Stimulated activated naive CD8-positive, alpha-beta T cell treated with anti-CD3 and anti-CD28 coated beads, Interleukin-15, amount 100 ng/mL, for 72 hours (primary cell): ENCODE measurements around the gene UMAD1.
"Not testable (repeated sequence)": the region's sequence is repeated elsewhere in the genome, so short reads cannot be mapped to it uniquely, and the experiment has no call there.

Source experiments
- ATAC-seq: fragments of 150-1000 bp; cut with Tn5 transposase; 2 replicates; pipeline ENCODE4 v1.10.0; 2021; ENCODE audit warnings: mild to moderate bottlenecking, moderate library complexity
- DNase-seq, 2 donors: peaks; one replicate each; pipeline ENCODE4 v3.0.0; 2021 to 2022
- H3K27ac Mint-ChIP-seq, 2 donors: one replicate each; pipeline ENCODE4 v1.8.0; 2022; ENCODE audit warnings: mild to moderate bottlenecking in 2 of 2, mixed read lengths in 2 of 2, moderate library complexity in 2 of 2
- H3K27me3 Mint-ChIP-seq: one replicate; pipeline ENCODE4 v1.8.0; 2022; ENCODE audit warnings: mixed read lengths
- H3K4me1 Mint-ChIP-seq: one replicate; pipeline ENCODE4 v1.8.0; 2022; ENCODE audit warnings: mild to moderate bottlenecking, mixed read lengths
- H3K4me3 Mint-ChIP-seq, 2 donors: one replicate each; pipeline ENCODE4 v1.8.0; 2022; ENCODE audit warnings: mild to moderate bottlenecking in 2 of 2, mixed read lengths in 2 of 2, moderate library complexity in 1 of 2
- H3K9me3 Mint-ChIP-seq, 2 donors: one replicate each; pipeline ENCODE4 v1.8.0; 2022; ENCODE audit warnings: mixed read lengths in 2 of 2

The UMAD1 gene

GRCh38 chr7:7639847-7640220 is 718 bp upstream of the UMAD1 start:
- ATAC-seq: peak; percentile 55
- peak overlapping the region; percentile 96 to 100 for H3K27ac Mint-ChIP-seq
- DNase-seq: peak in 1 of 2 donors; percentile 67
- no peaks in the 10 kb centered on the region for H3K27me3 Mint-ChIP-seq
- H3K9me3 Mint-ChIP-seq: no peaks in the 10 kb centered on the region
- H3K4me1 Mint-ChIP-seq: peaks cover 49% of the 10 kb centered on the region
- peak overlapping the region; percentile 93 to 97 for H3K4me3 Mint-ChIP-seq

GRCh38 chr7:7641129-7641663 is 644 bp downstream of the UMAD1 start:
- Mint-ChIP-seq H3K4me3 (peak overlapping the region; percentile 93 to 97), H3K4me1 (peaks cover 56% of the 10 kb centered on the region), H3K27me3 (no peaks in the 10 kb centered on the region), H3K9me3 (peaks cover 0 to 6% of the 10 kb centered on the region in 2 donors), H3K27ac (peak overlapping the region; percentile 96 to 100)
- DNase-seq: no peak
- ATAC-seq: peak; percentile 25

GRCh38 chr7:7642081-7642480 is 1.5 kb downstream of the UMAD1 start:
- H3K4me1 Mint-ChIP-seq: peaks cover 63% of the 10 kb centered on the region
- H3K27me3 Mint-ChIP-seq: no peaks in the 10 kb centered on the region
- no peak for ATAC-seq
- H3K9me3 Mint-ChIP-seq: peaks cover 0 to 6% of the 10 kb centered on the region in 2 donors
- H3K27ac Mint-ChIP-seq: no peak overlapping the region
- DNase-seq: no peak
- H3K4me3 Mint-ChIP-seq: peak overlapping the region; percentile 93 to 97

- no peaks in the 10 kb centered on the region for H3K27me3 Mint-ChIP-seq
- ATAC-seq: no peak
- peaks cover 0 to 6% of the 10 kb centered on the region in 2 donors for H3K9me3 Mint-ChIP-seq
- no peak overlapping the region for H3K4me3 Mint-ChIP-seq
- no peak overlapping the region for H3K27ac Mint-ChIP-seq
- no peak for DNase-seq
- peaks cover 72% of the 10 kb centered on the region for H3K4me1 Mint-ChIP-seq
Measured at GRCh38 chr7:7647495-7648036, 7.0 kb downstream of the UMAD1 start.

GRCh38 chr7:7650682-7651206 is 10.2 kb downstream of the UMAD1 start:
- H3K4me3 Mint-ChIP-seq: no peak overlapping the region
- DNase-seq (no peak), ATAC-seq (no peak)
- H3K9me3 Mint-ChIP-seq: peaks cover 0 to 2% of the 10 kb centered on the region in 2 donors
- no peaks in the 10 kb centered on the region for H3K27me3 Mint-ChIP-seq
- H3K27ac Mint-ChIP-seq: no peak overlapping the region
- peaks cover 60% of the 10 kb centered on the region for H3K4me1 Mint-ChIP-seq

- no peak overlapping the region for H3K4me3 Mint-ChIP-seq
Measured at GRCh38 chr7:7651479-7651878, 10.9 kb downstream of the UMAD1 start.

GRCh38 chr7:7652798-7653540 is 12.4 kb downstream of the UMAD1 start:
- ATAC-seq: no peak
- peaks cover 2 to 9% of the 10 kb centered on the region in 2 donors for H3K9me3 Mint-ChIP-seq

More at GRCh38 chr7:7651479-7651878, 10.9 kb downstream of the UMAD1 start:
- Mint-ChIP-seq H3K27me3 (no peaks in the 10 kb centered on the region), H3K27ac (no peak overlapping the region), H3K9me3 (no peaks in the 10 kb centered on the region), H3K4me1 (peaks cover 55% of the 10 kb centered on the region)
- DNase-seq (no peak), ATAC-seq (no peak)

GRCh38 chr7:7653593-7654187 is 13.1 kb downstream of the UMAD1 start:
- Mint-ChIP-seq H3K4me1 (peaks cover 42% of the 10 kb centered on the region), H3K27me3 (no peaks in the 10 kb centered on the region), H3K27ac (no peak overlapping the region), H3K4me3 (no peak overlapping the region), H3K9me3 (peaks cover 10 to 17% of the 10 kb centered on the region in 2 donors)
- DNase-seq (peak in 1 of 2 donors; percentile 9), ATAC-seq (no peak)

More at GRCh38 chr7:7652798-7653540, 12.4 kb downstream of the UMAD1 start:
- Mint-ChIP-seq H3K4me3 (no peak overlapping the region), H3K27me3 (no peaks in the 10 kb centered on the region), H3K4me1 (peaks cover 45% of the 10 kb centered on the region), H3K27ac (no peak overlapping the region)
- DNase-seq: no peak

GRCh38 chr7:7654964-7655715 is 14.6 kb downstream of the UMAD1 start:
- Mint-ChIP-seq H3K4me1 (peaks cover 45% of the 10 kb centered on the region), H3K4me3 (no peak overlapping the region), H3K27ac (no peak overlapping the region), H3K27me3 (no peaks in the 10 kb centered on the region), H3K9me3 (peaks cover 21 to 31% of the 10 kb centered on the region in 2 donors)
- DNase-seq (no peak), ATAC-seq (no peak)

- H3K27ac Mint-ChIP-seq, H3K27me3 Mint-ChIP-seq, ATAC-seq, H3K4me3 Mint-ChIP-seq, DNase-seq: not testable (repeated sequence)
- peaks cover 21 to 32% of the 10 kb centered on the region in 2 donors for H3K9me3 Mint-ChIP-seq
- peaks cover 36% of the 10 kb centered on the region for H3K4me1 Mint-ChIP-seq
Measured at GRCh38 chr7:7656459-7656858, 15.9 kb downstream of the UMAD1 start.

GRCh38 chr7:7662527-7662926 is 22.0 kb downstream of the UMAD1 start:
- ATAC-seq: no peak
- peaks cover 21 to 27% of the 10 kb centered on the region in 2 donors for H3K9me3 Mint-ChIP-seq
- no peak for DNase-seq
- H3K27me3 Mint-ChIP-seq: no peaks in the 10 kb centered on the region
- no peak overlapping the region for H3K4me3 Mint-ChIP-seq
- H3K27ac Mint-ChIP-seq: no peak overlapping the region
- peaks cover 22% of the 10 kb centered on the region for H3K4me1 Mint-ChIP-seq

GRCh38 chr7:7664291-7664690 is 23.7 kb downstream of the UMAD1 start:
- ATAC-seq (no peak), DNase-seq (no peak)
- H3K9me3 Mint-ChIP-seq: peaks cover 8 to 13% of the 10 kb centered on the region in 2 donors
- H3K4me1 Mint-ChIP-seq: peaks cover 21% of the 10 kb centered on the region
- H3K27me3 Mint-ChIP-seq: no peaks in the 10 kb centered on the region
- no peak overlapping the region for H3K4me3 Mint-ChIP-seq
- no peak overlapping the region for H3K27ac Mint-ChIP-seq

- Mint-ChIP-seq H3K27me3 (no peaks in the 10 kb centered on the region), H3K27ac (no peak overlapping the region), H3K4me1 (peaks cover 14% of the 10 kb centered on the region), H3K9me3 (peaks cover 8 to 13% of the 10 kb centered on the region in 2 donors), H3K4me3 (no peak overlapping the region)
- DNase-seq (no peak), ATAC-seq (no peak)
Measured at GRCh38 chr7:7665031-7665430, 24.5 kb downstream of the UMAD1 start.

GRCh38 chr7:7667187-7667586 is 26.6 kb downstream of the UMAD1 start:
- Mint-ChIP-seq H3K27ac (no peak overlapping the region), H3K9me3 (peaks cover 22 to 23% of the 10 kb centered on the region in 2 donors), H3K4me3 (no peak overlapping the region), H3K4me1 (peaks cover 33% of the 10 kb centered on the region), H3K27me3 (no peaks in the 10 kb centered on the region)
- DNase-seq (no peak), ATAC-seq (no peak)

- no peak overlapping the region for H3K27ac Mint-ChIP-seq
- no peak overlapping the region for H3K4me3 Mint-ChIP-seq
- H3K27me3 Mint-ChIP-seq: no peaks in the 10 kb centered on the region
- peaks cover 43% of the 10 kb centered on the region for H3K4me1 Mint-ChIP-seq
- ATAC-seq (no peak), DNase-seq (no peak)
- peaks cover 28% of the 10 kb centered on the region in 2 donors for H3K9me3 Mint-ChIP-seq
Measured at GRCh38 chr7:7668706-7669105, 28.2 kb downstream of the UMAD1 start.
